ENCODE measurements around the gene TENT5A. TPM values are rescaled to one million over a fixed set of nuclear protein-coding genes. Genes with fewer than 3 reads are reported as not detected.

TENT5A gene
- total RNA-seq, 1 donor from 2014 or later: 23.0 TPM

DNA sequence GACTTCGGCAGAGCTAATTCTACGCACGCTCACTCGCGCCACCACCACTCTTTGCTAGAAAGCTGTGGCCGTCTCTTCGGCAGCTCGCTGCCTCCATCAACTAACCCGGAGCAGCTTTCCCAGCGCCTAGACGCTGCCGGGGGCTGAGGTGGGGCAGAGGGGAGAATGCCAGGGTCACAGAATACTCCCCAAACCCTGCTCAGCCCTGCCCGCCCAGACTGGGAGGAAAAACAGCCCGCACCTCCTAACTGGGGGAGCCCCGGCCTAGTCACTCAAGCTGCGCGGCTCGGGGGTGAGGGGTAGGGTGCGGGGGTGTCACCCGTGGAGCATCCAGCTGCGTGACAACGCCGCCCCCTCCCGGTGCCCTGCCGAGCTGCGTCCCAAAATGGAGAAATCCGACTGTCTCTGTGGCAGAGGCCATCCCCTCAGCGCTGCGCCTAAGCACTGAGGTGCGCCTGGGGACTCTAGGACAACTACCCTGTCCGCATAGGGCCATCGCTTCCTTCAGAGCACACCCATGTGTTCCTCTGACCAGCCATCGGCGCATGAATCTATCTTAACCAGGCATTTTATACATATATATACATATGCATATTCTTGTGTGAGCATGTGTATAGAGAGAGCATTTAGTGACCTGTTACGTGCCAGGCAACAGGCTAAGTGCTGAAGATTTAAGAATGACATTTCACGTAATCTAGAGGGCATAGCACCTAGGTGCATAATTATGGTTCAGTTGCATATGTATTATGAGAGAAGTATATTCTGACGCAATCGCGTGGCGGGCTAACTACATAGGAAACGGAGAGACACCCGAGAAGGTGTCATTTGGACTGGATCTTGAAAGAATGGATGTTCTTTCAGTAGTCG lies 1.5 kb upstream of the TENT5A start:
- H3K4me3 Mint-ChIP-seq: peak overlapping the region; percentile 96

DNA sequence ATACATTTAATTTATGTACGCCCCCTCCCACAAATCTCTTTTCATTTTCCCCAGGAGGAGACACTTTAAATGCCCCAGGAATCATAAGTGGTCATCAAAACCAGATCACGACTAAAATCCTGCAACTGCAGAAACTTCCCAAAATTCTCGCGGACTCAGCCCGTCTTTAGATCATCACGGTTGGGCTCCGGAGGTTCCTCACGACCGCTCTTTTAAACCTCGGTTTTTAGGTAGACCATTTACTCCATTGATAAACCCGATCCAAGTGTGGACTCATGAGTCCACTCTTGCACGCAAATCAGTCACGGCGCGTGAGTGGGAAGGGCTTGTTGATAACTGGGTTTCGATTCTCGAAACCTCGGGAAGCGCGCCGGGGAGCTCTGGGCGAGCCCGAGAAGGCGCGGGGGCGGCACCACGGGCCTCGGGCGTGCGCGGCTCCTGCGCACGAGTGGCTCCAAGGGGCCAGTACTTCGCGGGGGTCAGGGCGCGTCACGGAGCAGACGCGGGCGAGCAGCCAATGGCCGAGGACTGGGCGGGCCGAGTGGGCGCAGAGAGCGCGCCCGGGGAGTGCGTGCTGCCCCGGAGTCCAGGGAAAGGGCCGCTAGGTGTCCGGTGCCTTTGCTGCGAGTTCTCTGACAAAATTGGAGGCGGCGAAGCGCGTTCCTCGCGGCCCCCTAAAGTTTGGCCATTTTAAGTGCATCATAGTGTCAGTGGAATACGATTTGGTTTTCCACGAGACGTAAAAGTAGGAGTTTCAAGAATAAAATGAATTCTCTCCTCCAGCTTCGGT lies 635 bp upstream of the TENT5A start:
- peak overlapping the region; percentile 98 for H3K27ac Mint-ChIP-seq
- peaks cover 13% of the 10 kb centered on the region for H3K27me3 Mint-ChIP-seq
- DNase-seq (ENCODE audit: extremely low spot score, unreplicated experiment): peak; percentile 85

More for the DNA sequence above, 1.5 kb upstream of the TENT5A start:
- H3K9me3 Mint-ChIP-seq: peaks cover 3% of the 10 kb centered on the region
- peaks cover 21% of the 10 kb centered on the region for H3K4me1 Mint-ChIP-seq (ENCODE audit: unreplicated experiment)
- peaks cover 13% of the 10 kb centered on the region for H3K27me3 Mint-ChIP-seq
- peak overlapping the region; percentile 98 for H3K27ac Mint-ChIP-seq
- DNase-seq (ENCODE audit: extremely low spot score, unreplicated experiment): peak; percentile 79
- peaks cover 24% of the 10 kb centered on the region for H3K36me3 Mint-ChIP-seq
- TF ChIP-seq, protein P1, sequence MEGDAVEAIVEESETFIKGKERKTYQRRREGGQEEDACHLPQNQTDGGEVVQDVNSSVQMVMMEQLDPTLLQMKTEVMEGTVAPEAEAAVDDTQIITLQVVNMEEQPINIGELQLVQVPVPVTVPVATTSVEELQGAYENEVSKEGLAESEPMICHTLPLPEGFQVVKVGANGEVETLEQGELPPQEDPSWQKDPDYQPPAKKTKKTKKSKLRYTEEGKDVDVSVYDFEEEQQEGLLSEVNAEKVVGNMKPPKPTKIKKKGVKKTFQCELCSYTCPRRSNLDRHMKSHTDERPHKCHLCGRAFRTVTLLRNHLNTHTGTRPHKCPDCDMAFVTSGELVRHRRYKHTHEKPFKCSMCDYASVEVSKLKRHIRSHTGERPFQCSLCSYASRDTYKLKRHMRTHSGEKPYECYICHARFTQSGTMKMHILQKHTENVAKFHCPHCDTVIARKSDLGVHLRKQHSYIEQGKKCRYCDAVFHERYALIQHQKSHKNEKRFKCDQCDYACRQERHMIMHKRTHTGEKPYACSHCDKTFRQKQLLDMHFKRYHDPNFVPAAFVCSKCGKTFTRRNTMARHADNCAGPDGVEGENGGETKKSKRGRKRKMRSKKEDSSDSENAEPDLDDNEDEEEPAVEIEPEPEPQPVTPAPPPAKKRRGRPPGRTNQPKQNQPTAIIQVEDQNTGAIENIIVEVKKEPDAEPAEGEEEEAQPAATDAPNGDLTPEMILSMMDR (conservative IDR thresholded peaks at IDR 0.05): peak; percentile 76

DNA sequence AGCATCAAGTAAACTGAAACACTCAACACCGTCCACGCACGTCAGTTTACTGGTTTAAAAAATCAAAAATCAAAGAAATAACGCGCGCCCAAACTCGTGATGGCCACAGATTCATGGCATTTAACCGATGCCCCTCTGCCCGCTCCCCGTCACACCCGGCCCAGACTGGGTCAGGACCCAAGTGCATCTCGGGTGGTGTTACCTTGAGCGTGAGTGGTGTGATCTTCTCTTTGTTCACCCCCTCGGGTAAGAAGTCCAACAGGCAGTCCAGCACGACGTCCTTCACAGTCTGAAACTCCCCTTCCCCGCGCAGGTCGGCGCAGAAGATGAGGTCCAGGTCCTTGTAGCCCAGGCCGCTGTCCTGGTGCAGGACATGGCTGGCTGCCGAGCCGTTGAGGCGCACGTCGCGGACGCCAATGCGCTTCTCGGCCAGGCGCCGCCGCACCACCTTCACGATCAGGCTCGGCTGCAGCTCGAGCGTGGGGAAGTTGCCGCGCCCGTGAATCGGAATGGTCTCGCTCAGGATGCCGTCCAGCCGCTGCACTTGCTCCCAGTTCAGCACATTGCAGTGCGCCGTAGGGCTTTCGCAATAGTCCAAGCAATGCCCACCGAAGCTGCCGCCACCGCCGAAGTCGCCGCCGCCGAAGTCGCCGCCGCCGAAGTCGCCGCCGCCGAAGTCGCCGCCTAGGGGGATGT lies 945 bp downstream of the TENT5A start:
- H3K27me3 Mint-ChIP-seq: peaks cover 13% of the 10 kb centered on the region
- H3K9me3 Mint-ChIP-seq: peaks cover 3% of the 10 kb centered on the region
- H3K4me3 Mint-ChIP-seq: peak overlapping the region; percentile 96
- peak; percentile 71 for DNase-seq (ENCODE audit: extremely low spot score, unreplicated experiment)
- H3K27ac Mint-ChIP-seq: peak overlapping the region; percentile 98
- TF ChIP-seq, protein P1 (conservative IDR thresholded peaks at IDR 0.05): no peak
- peaks cover 20% of the 10 kb centered on the region for H3K4me1 Mint-ChIP-seq (ENCODE audit: unreplicated experiment)
- peaks cover 35% of the 10 kb centered on the region for H3K36me3 Mint-ChIP-seq

More for the DNA sequence above, 635 bp upstream of the TENT5A start:
- H3K4me1 Mint-ChIP-seq (ENCODE audit: unreplicated experiment): peaks cover 24% of the 10 kb centered on the region
- peak overlapping the region; percentile 96 for H3K4me3 Mint-ChIP-seq
- H3K36me3 Mint-ChIP-seq: peaks cover 31% of the 10 kb centered on the region
- peaks cover 3% of the 10 kb centered on the region for H3K9me3 Mint-ChIP-seq
- TF ChIP-seq, protein P1 (conservative IDR thresholded peaks at IDR 0.05): no peak

DNA sequence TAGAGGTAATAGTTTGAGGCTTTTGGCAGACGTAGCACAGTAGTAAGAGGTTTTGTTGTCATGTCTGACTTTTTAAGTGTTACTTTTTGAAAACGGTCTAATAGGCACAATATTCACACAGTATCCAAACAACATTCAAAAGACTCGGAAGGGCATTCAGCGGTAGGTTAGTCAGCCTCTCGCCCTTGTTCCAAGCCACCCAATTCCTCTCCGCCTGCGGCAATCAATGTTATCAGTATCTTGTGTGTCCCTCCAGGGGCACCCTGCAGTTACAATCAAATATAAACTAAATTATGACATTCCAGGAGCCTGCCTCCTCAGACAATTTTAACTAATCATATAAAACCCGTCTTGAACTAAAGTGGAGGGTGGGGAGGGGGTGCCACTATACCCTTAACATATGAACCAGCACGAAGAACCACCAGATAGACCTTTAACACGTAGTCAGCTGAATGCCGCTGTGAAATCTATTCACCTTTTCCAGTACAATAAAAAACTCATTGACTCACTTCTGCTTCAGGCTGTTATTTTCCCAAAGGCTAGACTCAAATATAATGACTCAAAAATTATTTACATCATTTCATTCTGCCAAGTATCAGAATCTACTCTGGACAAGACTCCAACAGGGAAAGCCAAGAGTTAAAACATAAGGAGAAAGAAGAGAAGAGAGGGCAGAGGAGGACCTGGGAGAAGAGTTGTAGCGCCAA lies 1.6 kb downstream of the TENT5A start:
- Mint-ChIP-seq H3K27ac (peak overlapping the region; percentile 98), H3K9me3 (peaks cover 3% of the 10 kb centered on the region), H3K4me3 (peak overlapping the region; percentile 96), H3K4me1 (ENCODE audit: unreplicated experiment) (peaks cover 20% of the 10 kb centered on the region), H3K36me3 (peaks cover 38% of the 10 kb centered on the region), H3K27me3 (peaks cover 13% of the 10 kb centered on the region)
- DNase-seq (ENCODE audit: extremely low spot score, unreplicated experiment): no peak
- TF ChIP-seq, protein P1 (conservative IDR thresholded peaks at IDR 0.05): no peak

DNA sequence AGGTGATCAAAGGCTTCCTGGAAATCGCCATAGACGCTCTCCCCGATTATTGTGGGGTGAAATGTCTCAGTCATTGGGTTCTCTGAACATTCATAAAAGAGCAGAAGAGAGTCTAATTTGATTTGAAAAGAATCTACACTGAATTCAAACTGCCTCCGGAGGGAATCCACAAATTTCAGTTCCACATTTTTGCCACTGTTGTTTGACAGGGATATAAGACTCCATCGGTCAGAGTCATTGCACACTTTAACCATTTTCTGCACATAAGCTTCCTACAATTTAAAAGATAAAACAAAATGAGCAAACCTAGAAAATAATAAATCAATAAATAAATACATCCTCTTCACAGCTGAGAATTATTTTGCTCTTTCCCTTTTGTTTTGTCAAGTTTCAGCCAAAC lies 2.3 kb downstream of the TENT5A start:
- peaks cover 3% of the 10 kb centered on the region for H3K9me3 Mint-ChIP-seq
- H3K27ac Mint-ChIP-seq: peak overlapping the region; percentile 98
- TF ChIP-seq, protein P1 (conservative IDR thresholded peaks at IDR 0.05): no peak

More for the DNA sequence above, 2.3 kb downstream of the TENT5A start:
- H3K36me3 Mint-ChIP-seq: peaks cover 38% of the 10 kb centered on the region
- H3K4me1 Mint-ChIP-seq (ENCODE audit: unreplicated experiment): peaks cover 20% of the 10 kb centered on the region
- H3K27me3 Mint-ChIP-seq: peaks cover 13% of the 10 kb centered on the region
- DNase-seq (ENCODE audit: extremely low spot score, unreplicated experiment): no peak
- peak overlapping the region; percentile 96 for H3K4me3 Mint-ChIP-seq

All from type B pancreatic cell (in vitro differentiated cells).